LNCAP (cell line): ENCODE results near the gene ACSF2.

Experiments used
- CTCF ChIP-seq: fragments of 450-650 bp; IDR thresholded peaks from 2 replicates; pipeline ENCODE4 v1.5.1; 2017; ENCODE audit warnings: mild to moderate bottlenecking

Gene ACSF2

GRCh38 chr17:50466371-50467113 lies 40.5 kb downstream of the ACSF2 start:
- TF ChIP-seq CTCF: no peak

- TF ChIP-seq CTCF: no peak
Measured at GRCh38 chr17:50467114-50467854, 41.3 kb downstream of the ACSF2 start.

- TF ChIP-seq CTCF: no peak
Measured at GRCh38 chr17:50467855-50468303, 41.9 kb downstream of the ACSF2 start.

GRCh38 chr17:50468304-50469207 lies 42.5 kb downstream of the ACSF2 start, which contains the start of gene CHAD:
CHAD (minus strand) TSS chr17:50468880; CDS start chr17:50468813, 67 bp downstream.
- TF ChIP-seq CTCF: no peak

GRCh38 chr17:50469208-50469605 lies 43.2 kb downstream of the ACSF2 start:
- TF ChIP-seq CTCF: no peak

GRCh38 chr17:50469671-50470305 lies 43.8 kb downstream of the ACSF2 start:
- no peak for TF ChIP-seq CTCF

- TF ChIP-seq CTCF: no peak
Measured at GRCh38 chr17:50470426-50470825, 44.4 kb downstream of the ACSF2 start.
